SK-N-SH treated with all-trans-retinoic acid at 6 μM for 48 hours (cell line): ENCODE measurements around the gene GSAP.

Experiments
- BACH2 ChIP-seq: fragments of 250-450 bp; sonication (Bioruptor Pico); IDR thresholded peaks from 2 replicates; pipeline ENCODE4 v1.9.0; 2021; ENCODE audit warnings: mild to moderate bottlenecking, borderline replicate concordance
- ESRRG ChIP-seq: fragments of 250-450 bp; sonication (Bioruptor Pico); IDR thresholded peaks from 2 replicates; pipeline ENCODE4 v1.6.1; 2021; ENCODE audit warnings: mild to moderate bottlenecking
- ISL1 ChIP-seq: fragments of 250-450 bp; sonication (Bioruptor Pico); IDR thresholded peaks from 2 replicates; pipeline ENCODE4 v2.1.2; 2022; ENCODE audit warnings: mild to moderate bottlenecking, moderate library complexity
- RARB ChIP-seq: fragments of 250-450 bp; sonication (Bioruptor Pico); IDR thresholded peaks from 2 replicates; pipeline ENCODE4 v1.8.0; 2021; ENCODE audit warnings: mild to moderate bottlenecking, moderate library complexity
- SNAI2 ChIP-seq: fragments of 250-450 bp; sonication (Bioruptor Pico); IDR thresholded peaks from 2 replicates; pipeline ENCODE4 v1.5.0; 2020; ENCODE audit warnings: mild to moderate bottlenecking, moderate library complexity
- ZFP30 ChIP-seq: fragments of 450-650 bp; formaldehyde crosslinking; IDR thresholded peaks from 2 replicates; pipeline ENCODE4 v1.5.0; 2022; ENCODE audit warnings: mild to moderate bottlenecking, moderate library complexity
- TF ChIP-seq, protein P1 (sequence below): fragments of 250-450 bp; sonication (Bioruptor Pico); IDR thresholded peaks from 2 replicates; pipeline ENCODE4 v1.5.1; 2020; ENCODE audit warnings: low read depth, mild to moderate bottlenecking, moderate library complexity
- TF ChIP-seq, protein P2 (sequence below): fragments of 250-450 bp; sonication (Bioruptor Pico); IDR thresholded peaks from 2 replicates; pipeline ENCODE4 v1.8.0; 2021; ENCODE audit warnings: low read depth, mild to moderate bottlenecking, moderate library complexity, borderline replicate concordance

DNA sequence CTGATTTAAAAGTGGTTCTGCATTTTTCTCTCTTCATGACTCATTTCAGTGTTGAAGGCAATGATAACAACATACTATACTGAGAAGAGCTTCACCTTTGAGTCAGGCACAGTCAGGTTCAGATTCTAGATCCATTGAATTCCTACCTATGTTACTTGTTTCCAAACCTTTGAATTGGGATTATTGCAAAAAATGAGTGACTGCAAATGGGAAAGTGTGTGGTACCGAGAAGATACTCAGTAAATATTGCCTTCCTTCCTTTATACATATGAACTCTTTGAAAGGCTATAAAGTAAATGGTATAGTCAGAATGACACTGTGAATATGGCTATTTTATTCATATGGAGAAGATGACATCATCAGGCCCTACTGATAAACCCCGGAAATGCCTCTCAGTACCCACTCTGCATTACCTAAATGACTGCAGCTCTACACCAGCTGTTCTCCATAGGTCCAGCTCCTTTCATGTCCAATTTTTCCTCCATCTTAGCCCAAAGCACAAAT lies 149.8 kb downstream of the GSAP start:
- no peak for TF ChIP-seq SNAI2
- TF ChIP-seq, protein P1, sequence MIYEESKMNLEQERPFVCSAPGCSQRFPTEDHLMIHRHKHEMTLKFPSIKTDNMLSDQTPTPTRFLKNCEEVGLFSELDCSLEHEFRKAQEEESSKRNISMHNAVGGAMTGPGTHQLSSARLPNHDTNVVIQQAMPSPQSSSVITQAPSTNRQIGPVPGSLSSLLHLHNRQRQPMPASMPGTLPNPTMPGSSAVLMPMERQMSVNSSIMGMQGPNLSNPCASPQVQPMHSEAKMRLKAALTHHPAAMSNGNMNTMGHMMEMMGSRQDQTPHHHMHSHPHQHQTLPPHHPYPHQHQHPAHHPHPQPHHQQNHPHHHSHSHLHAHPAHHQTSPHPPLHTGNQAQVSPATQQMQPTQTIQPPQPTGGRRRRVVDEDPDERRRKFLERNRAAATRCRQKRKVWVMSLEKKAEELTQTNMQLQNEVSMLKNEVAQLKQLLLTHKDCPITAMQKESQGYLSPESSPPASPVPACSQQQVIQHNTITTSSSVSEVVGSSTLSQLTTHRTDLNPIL (CRISPR knock-in tag) = no peak
- TF ChIP-seq RARB (CRISPR knock-in tag) = no peak
- TF ChIP-seq ISL1 (CRISPR knock-in tag) = no peak
- TF ChIP-seq ZFP30 (CRISPR knock-in tag) = no peak
- TF ChIP-seq, protein P2, sequence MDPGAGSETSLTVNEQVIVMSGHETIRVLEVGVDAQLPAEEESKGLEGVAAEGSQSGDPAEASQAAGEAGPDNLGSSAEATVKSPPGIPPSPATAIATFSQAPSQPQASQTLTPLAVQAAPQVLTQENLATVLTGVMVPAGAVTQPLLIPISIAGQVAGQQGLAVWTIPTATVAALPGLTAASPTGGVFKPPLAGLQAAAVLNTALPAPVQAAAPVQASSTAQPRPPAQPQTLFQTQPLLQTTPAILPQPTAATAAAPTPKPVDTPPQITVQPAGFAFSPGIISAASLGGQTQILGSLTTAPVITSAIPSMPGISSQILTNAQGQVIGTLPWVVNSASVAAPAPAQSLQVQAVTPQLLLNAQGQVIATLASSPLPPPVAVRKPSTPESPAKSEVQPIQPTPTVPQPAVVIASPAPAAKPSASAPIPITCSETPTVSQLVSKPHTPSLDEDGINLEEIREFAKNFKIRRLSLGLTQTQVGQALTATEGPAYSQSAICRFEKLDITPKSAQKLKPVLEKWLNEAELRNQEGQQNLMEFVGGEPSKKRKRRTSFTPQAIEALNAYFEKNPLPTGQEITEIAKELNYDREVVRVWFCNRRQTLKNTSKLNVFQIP (CRISPR knock-in tag) = no peak
- TF ChIP-seq ESRRG (CRISPR knock-in tag) = no peak
- no peak for TF ChIP-seq BACH2 (CRISPR knock-in tag)
